CD4-positive, alpha-beta memory T cell (primary cell): ENCODE results near the gene APOC1. TPM values are rescaled to one million over a fixed set of nuclear protein-coding genes. Genes with fewer than 3 reads are reported as not detected.
A peak's percentile ranks its signal among the peaks of the same experiment; 100 is the strongest.

Experiments used
- CTCF ChIA-PET: fragments of 350-600 bp; sonication (Branson Sonifier 250); formaldehyde crosslinking; loops from one replicate; lab custom pipeline; 2021; ENCODE audit warnings: inconsistent platforms; ENCODE audit not compliant: partially characterized antibody; lab: Charles Lee
- POLR2A ChIA-PET: fragments of 350-600 bp; sonication (Branson Sonifier 250); formaldehyde crosslinking; loops from one replicate; lab custom pipeline; 2021; ENCODE audit not compliant: partially characterized antibody; lab: Charles Lee
- DNase-seq, 5 donors: peaks; one replicate each; pipeline versions ENCODE4 v3.0.0 to v3.0.0-alpha.2; 2020 to 2022; ENCODE audit warnings: mixed read lengths in 1 of 5
- H3K27ac ChIP-seq: one replicate; pipeline ENCODE4 v1.7.0; 2013; ENCODE audit warnings: low read depth, low read length
- H3K27me3 ChIP-seq: 2 replicates; pipeline ENCODE4 v1.7.0; 2013; ENCODE audit warnings: mild to moderate bottlenecking, low read length, moderate library complexity; ENCODE audit not compliant: insufficient read depth
- H3K36me3 ChIP-seq: 2 replicates; pipeline ENCODE4 v1.7.0; 2013; ENCODE audit warnings: mild to moderate bottlenecking, low read length, moderate library complexity; ENCODE audit not compliant: insufficient read depth
- H3K4me1 ChIP-seq: 2 replicates; pipeline ENCODE4 v1.7.0; 2013; ENCODE audit warnings: mild to moderate bottlenecking, low read length, moderate library complexity; ENCODE audit not compliant: insufficient read depth
- H3K4me3 ChIP-seq, 2 donors: one replicate each; pipeline ENCODE4 v1.7.0; 2013; ENCODE audit warnings: low read length in 2 of 2, mild to moderate bottlenecking in 1 of 2
- H3K9me3 ChIP-seq, 2 donors: one replicate each; pipeline ENCODE4 v1.7.0; 2013; ENCODE audit warnings: low read length in 2 of 2, control low read depth in 1 of 2; ENCODE audit not compliant: control insufficient read depth in 1 of 2
- H3K27ac Mint-ChIP-seq, 7 donors: one replicate each; pipeline ENCODE4 v1.8.0; 2020 to 2021; ENCODE audit warnings: mixed read lengths in 7 of 7, mild to moderate bottlenecking in 6 of 7, inconsistent platforms in 3 of 7, moderate library complexity in 3 of 7
- H3K27me3 Mint-ChIP-seq, 2 donors: one replicate each; pipeline ENCODE4 v1.8.0; 2020 to 2021; ENCODE audit warnings: mixed read lengths in 2 of 2
- H3K36me3 Mint-ChIP-seq, 2 donors: one replicate each; pipeline ENCODE4 v1.8.0; 2020 to 2021; ENCODE audit warnings: mixed read lengths in 2 of 2, inconsistent platforms in 1 of 2, mild to moderate bottlenecking in 1 of 2
- H3K4me1 Mint-ChIP-seq, 4 donors: one replicate each; pipeline ENCODE4 v1.8.0; 2020 to 2021; ENCODE audit warnings: mixed read lengths in 4 of 4, mild to moderate bottlenecking in 1 of 4
- H3K4me3 Mint-ChIP-seq, 8 donors: one replicate each; pipeline ENCODE4 v1.8.0; 2020 to 2021; ENCODE audit warnings: mixed read lengths in 8 of 8, mild to moderate bottlenecking in 7 of 8, moderate library complexity in 6 of 8, inconsistent platforms in 3 of 8
- H3K9me3 Mint-ChIP-seq, 8 donors: one replicate each; pipeline ENCODE4 v1.8.0; 2020 to 2021; ENCODE audit warnings: mixed read lengths in 8 of 8, mild to moderate bottlenecking in 5 of 8, inconsistent platforms in 3 of 8, moderate library complexity in 1 of 8
- intact Hi-C: fragments of 100-400 bp; cut with micrococcal nuclease; formaldehyde crosslinking; loops from one replicate; pipeline ENCODE4 v1.15.1; 2023
- polyA plus RNA-seq, 2 donors: library from polyadenylated mRNA; unstranded; fragments of 300-500 nt; fragmentation: Illumina TruSeq; gene quantifications; one replicate each; pipeline ENCODE4 v1.2.3, GENCODE V29; 2021
- total RNA-seq, 2 experiments: library from RNA; stranded (reverse); gene quantifications; one replicate each; pipeline ENCODE4 v1.2.3, GENCODE V29; 2021

The APOC1 gene
- total and polyA plus RNA-seq, 4 experiments from 2014 or later, result 6.4 to 7.0 TPM; not detected in 2

DNA sequence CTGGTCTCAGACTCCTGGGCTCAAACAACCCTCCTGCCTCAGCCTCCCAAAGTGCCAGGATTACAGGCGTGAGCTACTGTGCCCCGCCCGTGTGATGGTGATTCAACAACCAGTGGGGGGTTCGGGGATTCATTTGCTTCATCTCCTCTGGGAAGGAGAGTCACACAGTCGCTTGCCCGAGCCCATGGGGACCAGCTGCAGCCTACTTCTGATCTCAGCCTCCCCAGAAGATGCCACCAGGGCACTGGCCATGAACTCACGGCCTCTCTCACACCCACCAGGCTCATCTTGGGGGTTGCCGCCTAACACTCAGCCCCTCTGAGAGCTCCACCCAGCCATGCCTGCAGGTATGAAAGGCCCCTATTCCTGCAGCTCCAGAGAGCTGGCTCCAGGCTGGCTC is 16.6 kb upstream of the APOC1 start:
- DNase-seq, result no peak
- peak overlapping the region in 1 of 7 donors; percentile 78 for H3K27ac Mint-ChIP-seq
- intact Hi-C loops, result no loop called here
- no peaks in the 10 kb centered on the region for H3K27me3 Mint-ChIP-seq
- H3K4me3 Mint-ChIP-seq, result peak overlapping the region in 1 of 8 donors; percentile 29
- H3K27me3 ChIP-seq, result no peaks in the 10 kb centered on the region
- no peak overlapping the region for H3K4me3 ChIP-seq
- H3K4me1 Mint-ChIP-seq, result peaks cover under 1 to 6% (median 4%) of the 10 kb centered on the region in 4 donors
- H3K36me3 ChIP-seq, result peaks cover 40% of the 10 kb centered on the region
- H3K9me3 Mint-ChIP-seq, result peaks cover 0 to 2% (median 0%) of the 10 kb centered on the region in 8 donors
- H3K4me1 ChIP-seq, result no peaks in the 10 kb centered on the region
- H3K9me3 ChIP-seq, result no peaks in the 10 kb centered on the region
- no peak overlapping the region for H3K27ac ChIP-seq
- ChIA-PET CTCF (no interaction called here), POLR2A (no interaction called here)
- peaks cover 41 to 65% of the 10 kb centered on the region in 2 donors for H3K36me3 Mint-ChIP-seq

DNA sequence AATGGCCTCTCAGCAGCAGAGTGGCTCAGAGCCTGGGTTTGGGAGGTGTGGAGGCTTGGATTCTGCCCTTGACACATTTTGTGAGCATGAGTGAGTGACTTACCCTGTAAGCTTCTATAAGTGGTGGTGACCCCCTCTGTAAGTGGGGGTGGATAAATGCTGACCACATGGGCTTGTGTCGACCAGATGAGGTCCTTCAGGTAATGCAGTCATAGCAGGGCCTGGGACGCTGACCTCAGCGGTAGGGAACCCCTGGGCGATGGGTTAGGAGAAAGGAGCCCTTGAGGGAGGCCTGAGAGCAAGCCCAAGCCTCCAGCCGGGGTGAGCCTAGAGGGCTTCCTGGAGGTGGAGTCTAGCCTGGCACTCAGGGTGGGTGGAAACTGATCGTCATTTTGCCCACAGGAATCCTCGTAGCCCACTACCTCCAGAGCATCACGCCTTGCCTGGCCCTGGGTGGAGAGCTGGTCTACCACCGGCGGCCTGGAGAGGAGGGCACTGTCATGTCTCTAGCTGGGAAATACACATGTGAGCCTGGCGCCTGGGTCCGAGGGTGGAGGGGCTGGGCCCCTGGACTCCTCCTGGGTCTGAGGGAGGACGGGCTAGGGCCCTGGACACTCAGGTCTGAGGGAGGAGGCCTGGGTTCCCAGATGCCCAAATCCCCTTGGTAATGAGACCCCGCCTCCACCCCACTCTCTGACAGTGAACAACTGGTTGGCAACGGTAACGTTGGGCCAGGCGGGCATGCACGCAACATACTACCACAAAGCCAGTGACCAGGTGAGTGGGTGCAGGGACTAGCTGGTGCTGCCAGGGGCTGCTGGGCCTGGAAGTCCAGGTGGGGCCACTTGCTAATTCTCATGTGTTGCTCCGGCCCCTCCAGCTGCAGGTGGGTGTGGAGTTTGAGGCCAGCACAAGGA is 13.8 kb upstream of the APOC1 start:
- Mint-ChIP-seq H3K36me3 (peaks cover 24 to 51% of the 10 kb centered on the region in 2 donors), H3K27me3 (peaks cover 2 to 3% of the 10 kb centered on the region in 2 donors), H3K4me1 (peaks cover 0 to 2% (median under 1%) of the 10 kb centered on the region in 4 donors), H3K4me3 (no peak overlapping the region), H3K9me3 (peaks cover 0 to 2% (median 0%) of the 10 kb centered on the region in 8 donors), H3K27ac (no peak overlapping the region)
- H3K36me3 ChIP-seq, result peaks cover 21% of the 10 kb centered on the region
- DNase-seq, result no peak
- no peak overlapping the region for H3K27ac ChIP-seq
- intact Hi-C loops, result no loop called here
- CTCF ChIA-PET, result no interaction called here
- no peaks in the 10 kb centered on the region for H3K9me3 ChIP-seq
- POLR2A ChIA-PET, result no interaction called here
- peaks cover 3% of the 10 kb centered on the region for H3K27me3 ChIP-seq
- no peak overlapping the region for H3K4me3 ChIP-seq
- no peaks in the 10 kb centered on the region for H3K4me1 ChIP-seq

DNA sequence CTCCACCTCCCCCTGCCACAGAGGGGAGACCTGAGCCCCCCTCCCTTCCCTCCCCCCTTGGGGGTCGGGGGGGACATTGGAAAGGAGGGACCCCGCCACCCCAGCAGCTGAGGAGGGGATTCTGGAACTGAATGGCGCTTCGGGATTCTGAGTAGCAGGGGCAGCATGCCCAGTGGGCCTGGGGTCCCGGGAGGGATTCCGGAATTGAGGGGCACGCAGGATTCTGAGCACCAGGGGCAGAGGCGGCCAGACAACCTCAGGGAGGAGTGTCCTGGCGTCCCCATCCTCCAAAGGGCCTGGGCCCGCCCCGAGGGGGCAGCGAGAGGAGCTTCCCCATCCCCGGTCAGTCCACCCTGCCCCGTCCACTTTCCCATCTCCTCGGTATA is 11.2 kb upstream of the APOC1 start:
- Mint-ChIP-seq H3K9me3 (peaks cover 0 to under 1% (median 0%) of the 10 kb centered on the region in 8 donors), H3K36me3 (peaks cover 11 to 32% of the 10 kb centered on the region in 2 donors), H3K27ac (peak overlapping the region in 1 of 7 donors; percentile 60), H3K27me3 (peaks cover 16 to 17% of the 10 kb centered on the region in 2 donors), H3K4me1 (peaks cover 7 to 9% (median 8%) of the 10 kb centered on the region in 4 donors), H3K4me3 (no peak overlapping the region)
- no peak for DNase-seq
- CTCF ChIA-PET, result interaction anchor here (0.9 to 3.5 kb wide), 7 partner anchors 11 to 346 kb away, joined by 3 to 18 read pairs (median 3); no protein-coding TSS in a partner anchor
- H3K4me1 ChIP-seq, result no peaks in the 10 kb centered on the region
- H3K9me3 ChIP-seq, result no peaks in the 10 kb centered on the region
- POLR2A ChIA-PET, result no interaction called here
- H3K27me3 ChIP-seq, result peaks cover 12% of the 10 kb centered on the region
- no peak overlapping the region for H3K4me3 ChIP-seq
- H3K27ac ChIP-seq, result no peak overlapping the region
- intact Hi-C loops, result loop anchor here (1.0 to 2.0 kb wide), 4 partner anchors 156 to 436 kb away; no protein-coding TSS in a partner anchor
- peaks cover 4% of the 10 kb centered on the region for H3K36me3 ChIP-seq

DNA sequence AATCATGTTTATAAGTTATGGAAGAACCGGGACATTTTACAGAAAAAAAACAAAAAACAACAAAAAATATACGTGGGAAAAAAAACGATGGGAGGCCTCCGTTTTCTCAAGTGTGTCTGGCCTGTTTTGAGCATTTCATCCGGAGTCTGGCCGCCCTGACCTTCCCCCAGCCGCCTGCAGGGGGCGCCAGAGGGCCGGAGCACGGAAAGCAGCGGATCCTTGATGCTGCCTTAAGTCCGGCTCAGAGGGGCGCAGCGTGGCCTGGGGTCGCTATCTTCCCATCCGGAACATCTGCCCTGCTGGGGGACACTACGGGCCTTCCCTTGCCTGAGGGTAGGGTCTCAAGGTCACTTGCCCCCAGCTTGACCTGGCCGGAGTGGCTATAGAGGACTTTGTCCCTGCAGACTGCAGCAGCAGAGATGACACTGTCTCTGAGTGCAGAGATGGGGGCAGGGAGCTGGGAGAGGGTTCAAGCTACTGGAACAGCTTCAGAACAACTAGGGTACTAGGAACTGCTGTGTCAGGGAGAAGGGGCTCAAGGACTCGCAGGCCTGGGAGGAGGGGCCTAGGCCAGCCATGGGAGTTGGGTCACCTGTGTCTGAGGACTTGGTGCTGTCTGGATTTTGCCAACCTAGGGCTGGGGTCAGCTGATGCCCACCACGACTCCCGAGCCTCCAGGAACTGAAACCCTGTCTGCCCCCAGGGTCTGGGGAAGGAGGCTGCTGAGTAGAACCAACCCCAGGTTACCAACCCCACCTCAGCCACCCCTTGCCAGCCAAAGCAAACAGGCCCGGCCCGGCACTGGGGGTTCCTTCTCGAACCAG is 10.6 kb upstream of the APOC1 start:
- no peak overlapping the region for H3K27ac ChIP-seq
- peaks cover 11 to 31% of the 10 kb centered on the region in 2 donors for H3K36me3 Mint-ChIP-seq
- no peaks in the 10 kb centered on the region for H3K9me3 Mint-ChIP-seq
- H3K27me3 Mint-ChIP-seq, result peaks cover 17% of the 10 kb centered on the region in 2 donors
- no peak overlapping the region for H3K4me3 ChIP-seq
- peaks cover 12% of the 10 kb centered on the region for H3K27me3 ChIP-seq
- no peaks in the 10 kb centered on the region for H3K9me3 ChIP-seq
- intact Hi-C loops, result loop anchor here (1.0 to 2.0 kb wide), 4 partner anchors 155 to 435 kb away; no protein-coding TSS in a partner anchor
- H3K27ac Mint-ChIP-seq, result peak overlapping the region in 2 of 7 donors; percentile 19 to 60
- ChIA-PET POLR2A (no interaction called here), CTCF (interaction anchor here (0.6 to 3.5 kb wide), 11 partner anchors 9 to 432 kb away, joined by 3 to 18 read pairs (median 3); partner anchors contain the start of gene APOC1)
- H3K4me3 Mint-ChIP-seq, result no peak overlapping the region
- DNase-seq, result peak; percentile 61 to 70 (median 63)
- H3K4me1 ChIP-seq, result no peaks in the 10 kb centered on the region
- H3K36me3 ChIP-seq, result peaks cover 4% of the 10 kb centered on the region
- peaks cover 7 to 9% (median 8%) of the 10 kb centered on the region in 4 donors for H3K4me1 Mint-ChIP-seq

DNA sequence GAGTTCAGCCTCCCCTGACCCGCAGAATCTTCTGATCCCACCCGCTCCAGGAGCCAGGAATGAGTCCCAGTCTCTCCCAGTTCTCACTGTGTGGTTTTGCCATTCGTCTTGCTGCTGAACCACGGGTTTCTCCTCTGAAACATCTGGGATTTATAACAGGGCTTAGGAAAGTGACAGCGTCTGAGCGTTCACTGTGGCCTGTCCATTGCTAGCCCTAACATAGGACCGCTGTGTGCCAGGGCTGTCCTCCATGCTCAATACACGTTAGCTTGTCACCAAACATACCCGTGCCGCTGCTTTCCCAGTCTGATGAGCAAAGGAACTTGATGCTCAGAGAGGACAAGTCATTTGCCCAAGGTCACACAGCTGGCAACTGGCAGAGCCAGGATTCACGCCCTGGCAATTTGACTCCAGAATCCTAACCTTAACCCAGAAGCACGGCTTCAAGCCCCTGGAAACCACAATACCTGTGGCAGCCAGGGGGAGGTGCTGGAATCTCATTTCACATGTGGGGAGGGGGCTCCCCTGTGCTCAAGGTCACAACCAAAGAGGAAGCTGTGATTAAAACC is 9.9 kb upstream of the APOC1 start:
- CTCF ChIA-PET, result interaction anchor here (0.6 to 3.5 kb wide), 11 partner anchors 8 to 431 kb away, joined by 3 to 18 read pairs (median 3); partner anchors contain the start of gene APOC1
- intact Hi-C loops, result no loop called here

DNA sequence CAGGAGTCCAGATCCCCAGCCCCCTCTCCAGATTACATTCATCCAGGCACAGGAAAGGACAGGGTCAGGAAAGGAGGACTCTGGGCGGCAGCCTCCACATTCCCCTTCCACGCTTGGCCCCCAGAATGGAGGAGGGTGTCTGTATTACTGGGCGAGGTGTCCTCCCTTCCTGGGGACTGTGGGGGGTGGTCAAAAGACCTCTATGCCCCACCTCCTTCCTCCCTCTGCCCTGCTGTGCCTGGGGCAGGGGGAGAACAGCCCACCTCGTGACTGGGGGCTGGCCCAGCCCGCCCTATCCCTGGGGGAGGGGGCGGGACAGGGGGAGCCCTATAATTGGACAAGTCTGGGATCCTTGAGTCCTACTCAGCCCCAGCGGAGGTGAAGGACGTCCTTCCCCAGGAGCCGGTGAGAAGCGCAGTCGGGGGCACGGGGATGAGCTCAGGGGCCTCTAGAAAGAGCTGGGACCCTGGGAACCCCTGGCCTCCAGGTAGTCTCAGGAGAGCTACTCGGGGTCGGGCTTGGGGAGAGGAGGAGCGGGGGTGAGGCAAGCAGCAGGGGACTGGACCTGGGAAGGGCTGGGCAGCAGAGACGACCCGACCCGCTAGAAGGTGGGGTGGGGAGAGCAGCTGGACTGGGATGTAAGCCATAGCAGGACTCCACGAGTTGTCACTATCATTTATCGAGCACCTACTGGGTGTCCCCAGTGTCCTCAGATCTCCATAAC is 8.8 kb upstream of the APOC1 start, which contains the start of gene APOE:
Gene APOE (plus strand): TSS at position 360 of the 724 bp plus-strand sequence. CDS start 829 bp downstream, outside the sequence.
- H3K27me3 Mint-ChIP-seq, result peaks cover 17% of the 10 kb centered on the region in 2 donors
- Histone ChIP-seq H3K27me3 (peaks cover 12% of the 10 kb centered on the region), H3K27ac (no peak within 1 kb of the TSS), H3K9me3 (no peaks in the 10 kb centered on the region), H3K4me1 (no peaks in the 10 kb centered on the region), H3K36me3 (peaks cover 4% of the 10 kb centered on the region), H3K4me3 (no peak within 1 kb of the TSS)
- ChIA-PET POLR2A (interaction anchor here (1.6 kb wide), 1 partner anchor 15 kb away, joined by 4 read pairs; the partner anchor contains the start of gene TOMM40), CTCF (interaction anchor here (0.9 to 3.5 kb wide), 4 partner anchors 7 to 154 kb away, joined by 3 to 18 read pairs (median 4); no protein-coding TSS in a partner anchor)
- H3K27ac Mint-ChIP-seq, result no peak within 1 kb of the TSS
- peak within 1 kb of the TSS in 1 of 8 donors; percentile 23 for H3K4me3 Mint-ChIP-seq
- intact Hi-C loops, result no loop called here
- H3K4me1 Mint-ChIP-seq, result peaks cover 7 to 9% (median 8%) of the 10 kb centered on the region in 4 donors
- DNase-seq, result no peak
- peaks cover 8 to 20% of the 10 kb centered on the region in 2 donors for H3K36me3 Mint-ChIP-seq
- H3K9me3 Mint-ChIP-seq, result no peaks in the 10 kb centered on the region

More for the DNA sequence above, 9.9 kb upstream of the APOC1 start:
- peaks cover 4% of the 10 kb centered on the region for H3K36me3 ChIP-seq
- DNase-seq, result no peak
- POLR2A ChIA-PET, result no interaction called here
- Mint-ChIP-seq H3K4me1 (peaks cover 7 to 9% (median 8%) of the 10 kb centered on the region in 4 donors), H3K4me3 (no peak overlapping the region), H3K9me3 (no peaks in the 10 kb centered on the region), H3K27ac (no peak overlapping the region), H3K36me3 (peaks cover 11 to 28% of the 10 kb centered on the region in 2 donors), H3K27me3 (peaks cover 17% of the 10 kb centered on the region in 2 donors)
- no peak overlapping the region for H3K27ac ChIP-seq
- no peak overlapping the region for H3K4me3 ChIP-seq
- peaks cover 12% of the 10 kb centered on the region for H3K27me3 ChIP-seq
- no peaks in the 10 kb centered on the region for H3K4me1 ChIP-seq
- no peaks in the 10 kb centered on the region for H3K9me3 ChIP-seq
